C4-2B (cell line): ENCODE measurements around the gene ZAR1.

Source experiments
- ZFX ChIP-seq: fragments of 450-650 bp; IDR thresholded peaks from 2 replicates; pipeline ENCODE4 v1.6.1; 2017
- TF ChIP-seq, protein P1 (sequence below): fragments of 450-650 bp; conservative IDR thresholded peaks from 2 replicates; pipeline ENCODE4 v1.5.1; 2017; ENCODE audit warnings: mild to moderate bottlenecking

DNA sequence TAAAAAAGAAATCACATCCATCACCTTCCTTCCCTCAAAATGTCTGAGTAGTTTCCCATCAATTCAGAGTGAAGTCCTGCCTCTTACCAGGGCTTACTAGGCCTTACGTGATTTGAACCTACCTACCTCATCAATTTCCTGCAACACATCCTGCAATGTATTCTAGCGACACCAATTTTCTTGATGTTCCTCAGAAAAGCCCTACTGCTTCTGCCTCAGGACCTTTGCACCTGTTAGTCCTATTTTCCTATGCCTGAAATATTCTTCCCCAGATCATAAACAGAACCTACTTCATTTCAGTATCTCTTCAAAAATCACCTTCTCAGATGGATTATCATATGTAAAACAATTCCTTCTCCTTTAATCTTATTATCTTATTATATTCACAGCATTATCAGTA is 52.8 kb downstream of the ZAR1 start:
- TF ChIP-seq, protein P1, sequence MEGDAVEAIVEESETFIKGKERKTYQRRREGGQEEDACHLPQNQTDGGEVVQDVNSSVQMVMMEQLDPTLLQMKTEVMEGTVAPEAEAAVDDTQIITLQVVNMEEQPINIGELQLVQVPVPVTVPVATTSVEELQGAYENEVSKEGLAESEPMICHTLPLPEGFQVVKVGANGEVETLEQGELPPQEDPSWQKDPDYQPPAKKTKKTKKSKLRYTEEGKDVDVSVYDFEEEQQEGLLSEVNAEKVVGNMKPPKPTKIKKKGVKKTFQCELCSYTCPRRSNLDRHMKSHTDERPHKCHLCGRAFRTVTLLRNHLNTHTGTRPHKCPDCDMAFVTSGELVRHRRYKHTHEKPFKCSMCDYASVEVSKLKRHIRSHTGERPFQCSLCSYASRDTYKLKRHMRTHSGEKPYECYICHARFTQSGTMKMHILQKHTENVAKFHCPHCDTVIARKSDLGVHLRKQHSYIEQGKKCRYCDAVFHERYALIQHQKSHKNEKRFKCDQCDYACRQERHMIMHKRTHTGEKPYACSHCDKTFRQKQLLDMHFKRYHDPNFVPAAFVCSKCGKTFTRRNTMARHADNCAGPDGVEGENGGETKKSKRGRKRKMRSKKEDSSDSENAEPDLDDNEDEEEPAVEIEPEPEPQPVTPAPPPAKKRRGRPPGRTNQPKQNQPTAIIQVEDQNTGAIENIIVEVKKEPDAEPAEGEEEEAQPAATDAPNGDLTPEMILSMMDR = no peak
- no peak for TF ChIP-seq ZFX
